Gastroesophageal sphincter (tissue), 4 donors: ENCODE results near the gene CALU. TPM values are rescaled to one million over a fixed set of nuclear protein-coding genes. Genes with fewer than 3 reads are reported as not detected.
A peak's percentile ranks its signal among the peaks of the same experiment; 100 is the strongest.

Source experiments
- ATAC-seq: fragments of 150-250 bp; one replicate; pipeline ENCODE4 v1.9.1; 2016; ENCODE audit warnings: mild to moderate bottlenecking, moderate library complexity
- H3K27ac ChIP-seq, 4 donors: fragments of 200-600 bp; sonication (generic) in 3 of 4; 1 replicate in 3 of 4; 2 replicates in 1 of 4; pipeline ENCODE4 v1.5.1; 2016 to 2019
- H3K27me3 ChIP-seq: fragments of 200-600 bp; sonication (generic); one replicate; pipeline ENCODE4 v1.5.1; 2019
- H3K36me3 ChIP-seq, 2 donors: fragments of 200-600 bp; sonication (generic); one replicate each; pipeline ENCODE4 v1.5.1; 2019; ENCODE audit warnings: control low read depth in 1 of 2
- H3K4me1 ChIP-seq, 3 donors: fragments of 200-600 bp; sonication (generic); 1 replicate in 2 of 3; 2 replicates in 1 of 3; pipeline ENCODE4 v1.5.1; 2016 to 2019; ENCODE audit warnings: control low read depth in 2 of 3
- H3K4me3 ChIP-seq, 2 donors: fragments of 200-600 bp; sonication (generic); one replicate each; pipeline ENCODE4 v1.5.1; 2019; ENCODE audit warnings: mild to moderate bottlenecking in 1 of 2, moderate library complexity in 1 of 2
- H3K9me3 ChIP-seq, 3 donors: fragments of 200-600 bp; sonication (generic); one replicate each; pipeline ENCODE4 v1.5.1; 2017 to 2019; ENCODE audit warnings: control low read depth in 2 of 3
- CTCF ChIP-seq, 4 experiments: fragments of 200-600 bp in 2 of 4; fragments of 450-650 bp in 2 of 4; sonication (generic) in 1 of 4; IDR thresholded peaks; one replicate each; pipeline ENCODE4 v1.5.1; 2017 to 2019; ENCODE audit warnings: antibody characterized with exemption in 4 of 4, mild to moderate bottlenecking in 2 of 4, moderate library complexity in 2 of 4
- EP300 ChIP-seq: sonication (generic); formaldehyde crosslinking; IDR thresholded peaks from one replicate; pipeline ENCODE4 v1.6.1; 2017; ENCODE audit warnings: antibody characterized with exemption, mild to moderate bottlenecking
- POLR2A ChIP-seq, 2 donors: fragments of 450-650 bp; IDR thresholded peaks; one replicate each; pipeline ENCODE4 v1.6.1; 2017; ENCODE audit warnings: antibody characterized with exemption in 2 of 2, mild to moderate bottlenecking in 2 of 2, moderate library complexity in 1 of 2
- POLR2AphosphoS5 ChIP-seq: sonication (generic); formaldehyde crosslinking; IDR thresholded peaks from one replicate; pipeline ENCODE4 v1.6.1; 2017; ENCODE audit warnings: antibody characterized with exemption
- WGBS, 2 donors: methylation state at CpG; one replicate each; pipeline ENCODE4 v1.1.5; 2018; ENCODE audit warnings: low coverage in 1 of 2; 5-methylcytosine and 5-hydroxymethylcytosine counted together
- total RNA-seq, 4 donors: library from RNA; depleted of rRNA; stranded (reverse); fragments of >200 nt; gene quantifications; one replicate each; pipeline ENCODE4 v1.1.0, GENCODE V29; 2016

CALU gene
- total RNA-seq, 4 donors from 2014 or later: 146 to 274 (median 235) TPM

- Histone ChIP-seq H3K27ac (peak overlapping the region; percentile 53 to 70 (median 62)), H3K4me3 (no peak overlapping the region), H3K36me3 (peaks cover 0 to 85% of the 10 kb centered on the region in 2 donors), H3K9me3 (no peaks in the 10 kb centered on the region), H3K27me3 (no peaks in the 10 kb centered on the region), H3K4me1 (peaks cover 4 to 23% (median 11%) of the 10 kb centered on the region in 3 donors)
- 83 to 97% methylated on average over 5 to 6 of the region's 6 CpGs for WGBS, 2 donors
- TF ChIP-seq POLR2AphosphoS5 (no peak), CTCF (IDR thresholded peaks at IDR 0.05) (no peak), EP300 (no peak), POLR2A (IDR thresholded peaks at IDR 0.05) (no peak)
- ATAC-seq: no peak
Measured at GRCh38 chr7:128767475-128768110, 28.4 kb downstream of the CALU start.

- no peak for TF ChIP-seq CTCF (IDR thresholded peaks at IDR 0.05)
- no peak for TF ChIP-seq POLR2AphosphoS5
- TF ChIP-seq EP300: no peak
- no peak for TF ChIP-seq POLR2A (IDR thresholded peaks at IDR 0.05)
- no peak overlapping the region for H3K4me3 ChIP-seq
Measured at GRCh38 chr7:128770233-128770632, 31.1 kb downstream of the CALU start.

GRCh38 chr7:128773604-128774003 is 34.4 kb downstream of the CALU start:
- no peaks in the 10 kb centered on the region for H3K27me3 ChIP-seq
- no peak for ATAC-seq
- no peak overlapping the region for H3K27ac ChIP-seq
- no peaks in the 10 kb centered on the region for H3K4me1 ChIP-seq
- peaks cover 0 to 49% of the 10 kb centered on the region in 2 donors for H3K36me3 ChIP-seq
- H3K9me3 ChIP-seq: peaks cover 0 to 16% (median 0%) of the 10 kb centered on the region in 3 donors
- H3K4me3 ChIP-seq: no peak overlapping the region
- 96 to 98% methylated on average over 9 to 10 of the region's 12 CpGs for WGBS, 2 donors
- TF ChIP-seq POLR2A (IDR thresholded peaks at IDR 0.05): no peak
- TF ChIP-seq POLR2AphosphoS5: no peak
- no peak for TF ChIP-seq EP300
- TF ChIP-seq CTCF (IDR thresholded peaks at IDR 0.05): no peak

More at GRCh38 chr7:128770233-128770632, 31.1 kb downstream of the CALU start:
- WGBS, 2 donors: 11 to 45% methylated on average over 1 to 2 of the region's 2 CpGs
- ATAC-seq: no peak
- H3K9me3 ChIP-seq: no peaks in the 10 kb centered on the region
- H3K36me3 ChIP-seq: peaks cover 0 to 81% of the 10 kb centered on the region in 2 donors
- H3K4me1 ChIP-seq: peaks cover 0 to 11% (median 5%) of the 10 kb centered on the region in 3 donors
- no peaks in the 10 kb centered on the region for H3K27me3 ChIP-seq
- H3K27ac ChIP-seq: no peak overlapping the region

GRCh38 chr7:128774029-128774689 is 35.0 kb downstream of the CALU start:
- H3K4me1 ChIP-seq: no peaks in the 10 kb centered on the region
- peaks cover 0 to 18% (median 0%) of the 10 kb centered on the region in 3 donors for H3K9me3 ChIP-seq
- H3K4me3 ChIP-seq: no peak overlapping the region
- peaks cover 0 to 44% of the 10 kb centered on the region in 2 donors for H3K36me3 ChIP-seq
- TF ChIP-seq CTCF (IDR thresholded peaks at IDR 0.05) (no peak), POLR2A (IDR thresholded peaks at IDR 0.05) (no peak), EP300 (no peak), POLR2AphosphoS5 (no peak)
- no peak overlapping the region for H3K27ac ChIP-seq
- WGBS, 2 donors: 88% methylated on average over 9 of the region's 13 CpGs; no CpG with 5 or more reads in 1 of the 2 donors
- H3K27me3 ChIP-seq: no peaks in the 10 kb centered on the region
- ATAC-seq: no peak
